H1 (cell line): ENCODE results near the gene DUSP7. TPM values are rescaled to one million over a fixed set of nuclear protein-coding genes. Genes with fewer than 3 reads are reported as not detected.

Experiments
- CTCF ChIA-PET: fragments of 300-600 bp; sonication (Branson Sonifier 250); formaldehyde crosslinking; loops from one replicate; lab custom pipeline; 2021; ENCODE audit not compliant: partially characterized antibody; lab: Charles Lee
- POLR2A ChIA-PET: fragments of 300-600 bp; sonication (Branson Sonifier 250); formaldehyde crosslinking; loops from one replicate; lab custom pipeline; 2021; ENCODE audit warnings: inconsistent platforms; ENCODE audit not compliant: partially characterized antibody; lab: Charles Lee
- DNase-seq, 2 experiments: peaks; one replicate each; pipeline versions ENCODE4 v3.0.0 to v3.0.0-alpha.2; 2010 to 2022; ENCODE audit warnings: low spot score in 2 of 2, low read depth in 1 of 2, mixed read lengths in 1 of 2
- FAIRE-seq: peaks from 2 replicates; lab custom pipeline; 2011; peaks lifted over from hg19 to GRCh38; lab: Jason Lieb, UNC
- H2AFZ ChIP-seq: 2 replicates; pipeline ENCODE4 v1.8.1; 2012; ENCODE audit warnings: low read length, inconsistent platforms
- H2AK5ac ChIP-seq: 2 replicates; pipeline ENCODE4 v1.6.1; 2013; ENCODE audit warnings: low read depth, low read length
- H2BK120ac ChIP-seq: replicated peaks from 2 replicates; pipeline ENCODE3; 2013; ENCODE audit warnings: low read depth, low read length, inconsistent platforms
- H2BK12ac ChIP-seq: 2 replicates; pipeline ENCODE4 v1.6.1; 2013; ENCODE audit warnings: low read depth, low read length
- H2BK15ac ChIP-seq: 2 replicates; pipeline ENCODE4 v1.6.1; 2013; ENCODE audit warnings: low read length
- H2BK20ac ChIP-seq: 2 replicates; pipeline ENCODE4 v1.6.1; 2013; ENCODE audit warnings: low read length
- H2BK5ac ChIP-seq: 2 replicates; pipeline ENCODE4 v1.6.1; 2013; ENCODE audit warnings: low read depth, low read length
- H3K14ac ChIP-seq: 2 replicates; pipeline ENCODE4 v1.6.1; 2013; ENCODE audit warnings: inconsistent platforms; ENCODE audit not compliant: insufficient read length
- H3K18ac ChIP-seq: 2 replicates; pipeline ENCODE4 v1.6.1; 2013; ENCODE audit warnings: low read length; ENCODE audit errors: extremely low read depth
- H3K23ac ChIP-seq: 2 replicates; pipeline ENCODE4 v1.6.1; 2013; ENCODE audit warnings: inconsistent platforms; ENCODE audit not compliant: insufficient read length
- H3K23me2 ChIP-seq: 2 replicates; pipeline ENCODE4 v1.6.1; 2013; ENCODE audit warnings: low read depth, low read length
- H3K27ac ChIP-seq: 2 replicates; pipeline ENCODE4 v1.6.1; 2011; ENCODE audit warnings: low read depth, low read length, inconsistent platforms
- H3K27me3 ChIP-seq, 4 experiments: replicated peaks in 1 of 4; 1 replicate in 1 of 4; 2 replicates in 3 of 4; pipeline versions ENCODE4 v1.6.1 to v1.8.1; 2011 to 2013; ENCODE audit warnings: low read length in 3 of 4, mild to moderate bottlenecking in 3 of 4, inconsistent platforms in 2 of 4, mixed read lengths in 2 of 4, moderate library complexity in 1 of 4; ENCODE audit not compliant: control insufficient read depth in 3 of 4, insufficient read depth in 3 of 4; ENCODE audit errors: extremely low read depth in 1 of 4
- H3K36me3 ChIP-seq, 4 experiments: 2 replicates each; pipeline versions ENCODE4 v1.6.1 to v1.8.1; 2011 to 2013; ENCODE audit warnings: mild to moderate bottlenecking in 4 of 4, low read length in 3 of 4, moderate library complexity in 2 of 4, control low read depth in 1 of 4, inconsistent platforms in 1 of 4; ENCODE audit not compliant: insufficient read depth in 4 of 4, control insufficient read depth in 2 of 4
- H3K4ac ChIP-seq: replicated peaks from 2 replicates; pipeline ENCODE3; 2013; ENCODE audit warnings: low read length, low read depth, mixed read lengths, inconsistent platforms; ENCODE audit not compliant: insufficient read length
- H3K4me1 ChIP-seq, 4 experiments: replicated peaks in 1 of 4; 1 replicate in 1 of 4; 2 replicates in 3 of 4; pipeline versions ENCODE4 v1.6.1 to v1.8.1; 2011 to 2013; ENCODE audit warnings: low read length in 3 of 4, inconsistent platforms in 2 of 4, mixed read lengths in 1 of 4; ENCODE audit not compliant: insufficient read depth in 4 of 4, control insufficient read depth in 3 of 4
- H3K4me2 ChIP-seq, 2 experiments: 2 replicates each; pipeline versions ENCODE4 v1.6.1 to v1.8.1; 2011 to 2013; ENCODE audit warnings: low read depth in 2 of 2, low read length in 2 of 2, control low read depth in 1 of 2, inconsistent platforms in 1 of 2, mild to moderate bottlenecking in 1 of 2; ENCODE audit not compliant: insufficient read depth in 1 of 2
- H3K4me3 ChIP-seq, 4 experiments: fragments of 200-600, 300-600 bp in 1 of 4; sonication (generic), shearing (Covaris generic), sonication (Bioruptor Twin) in 1 of 4; 2 replicates each; pipeline versions ENCODE4 v1.5.1 to v1.8.1; 2011 to 2016; ENCODE audit warnings: low read length in 4 of 4, low read depth in 3 of 4, control low read depth in 2 of 4, inconsistent platforms in 2 of 4, mild to moderate bottlenecking in 2 of 4, mixed read lengths in 1 of 4, moderate library complexity in 1 of 4; ENCODE audit not compliant: insufficient read depth in 2 of 4; ENCODE audit errors: extremely low read depth in 1 of 4
- H3K56ac ChIP-seq: replicated peaks from 2 replicates; pipeline ENCODE3; 2013; ENCODE audit warnings: low read depth, mild to moderate bottlenecking, mixed read lengths, low read length, inconsistent platforms; ENCODE audit not compliant: insufficient read length
- H3K79me1 ChIP-seq: 2 replicates; pipeline ENCODE4 v1.6.1; 2013; ENCODE audit warnings: low read depth, low read length, control low read depth
- H3K79me2 ChIP-seq, 2 experiments: 2 replicates each; pipeline versions ENCODE4 v1.6.1 to v1.8.1; 2012 to 2013; ENCODE audit warnings: low read length in 2 of 2, mild to moderate bottlenecking in 2 of 2, inconsistent platforms in 1 of 2; ENCODE audit not compliant: insufficient read depth in 2 of 2, control insufficient read depth in 1 of 2
- H3K9ac ChIP-seq, 4 experiments: replicated peaks in 1 of 4; 1 replicate in 1 of 4; 2 replicates in 3 of 4; pipeline versions ENCODE4 v1.6.1 to v1.8.1; 2011 to 2013; ENCODE audit warnings: low read depth in 3 of 4, low read length in 3 of 4, control low read depth in 2 of 4, mild to moderate bottlenecking in 2 of 4, moderate library complexity in 2 of 4, inconsistent platforms in 1 of 4; ENCODE audit errors: extremely low read depth in 1 of 4
- H3K9me3 ChIP-seq, 2 experiments: 2 replicates each; pipeline versions ENCODE4 v1.6.1 to v1.8.1; 2012 to 2013; ENCODE audit warnings: mild to moderate bottlenecking in 2 of 2, moderate library complexity in 2 of 2, control low read depth in 1 of 2, inconsistent platforms in 1 of 2, low read depth in 1 of 2, low read length in 1 of 2, mixed read lengths in 1 of 2; ENCODE audit not compliant: insufficient read depth in 2 of 2
- H4K20me1 ChIP-seq, 2 experiments: replicated peaks in 1 of 2; 2 replicates each; pipeline versions ENCODE3 to v1.8.1; 2011 to 2013; ENCODE audit warnings: inconsistent platforms in 2 of 2, low read length in 2 of 2, mild to moderate bottlenecking in 1 of 2; ENCODE audit not compliant: insufficient read depth in 2 of 2, control insufficient read depth in 1 of 2
- H4K5ac ChIP-seq: 2 replicates; pipeline ENCODE4 v1.6.1; 2013; ENCODE audit warnings: low read length, low read depth, mixed read lengths, inconsistent platforms; ENCODE audit not compliant: insufficient read length
- H4K8ac ChIP-seq: 2 replicates; pipeline ENCODE4 v1.8.0; 2013; ENCODE audit warnings: mild to moderate bottlenecking, moderate library complexity, low read length, inconsistent platforms; ENCODE audit not compliant: insufficient read depth; ENCODE audit errors: extremely low read depth
- H4K91ac ChIP-seq: replicated peaks from 2 replicates; pipeline ENCODE3; 2013; ENCODE audit warnings: low read length, mixed read lengths, inconsistent platforms; ENCODE audit not compliant: insufficient read length
- BACH1 ChIP-seq: IDR thresholded peaks from 2 replicates; pipeline ENCODE4 v1.6.1; 2012; ENCODE audit warnings: low read length, improper control_type of control experiment
- CEBPB ChIP-seq: IDR thresholded peaks from 2 replicates; pipeline ENCODE4 v1.6.1; 2012; ENCODE audit warnings: low read depth, low read length
- EGR1 ChIP-seq: IDR thresholded peaks from 2 replicates; pipeline ENCODE4 v1.6.1; 2011; ENCODE audit warnings: low read depth, low read length, borderline replicate concordance
- EP300 ChIP-seq, 2 experiments: IDR thresholded peaks; 1 replicate in 1 of 2; 2 replicates in 1 of 2; pipeline ENCODE4 v1.6.1; 2011 to 2012; ENCODE audit warnings: low read depth in 2 of 2, low read length in 2 of 2, mild to moderate bottlenecking in 2 of 2, borderline replicate concordance in 1 of 2, inconsistent platforms in 1 of 2, moderate library complexity in 1 of 2
- POLR2A ChIP-seq, 2 experiments: IDR thresholded peaks; 1 replicate in 1 of 2; 2 replicates in 1 of 2; pipeline ENCODE4 v1.6.1; 2011; ENCODE audit warnings: low read depth in 2 of 2, low read length in 2 of 2, mild to moderate bottlenecking in 2 of 2; ENCODE audit errors: control extremely low read depth in 1 of 2
- SP2 ChIP-seq: IDR thresholded peaks from 2 replicates; pipeline ENCODE4 v1.6.1; 2012; ENCODE audit warnings: mild to moderate bottlenecking, low read length, inconsistent platforms
- SP4 ChIP-seq: IDR thresholded peaks from 2 replicates; pipeline ENCODE4 v1.6.1; 2012; ENCODE audit warnings: low read length, inconsistent platforms
- SUZ12 ChIP-seq: fragments of 200-600 bp; sonication (generic); IDR thresholded peaks from 2 replicates; pipeline ENCODE4 v1.6.1; 2012; ENCODE audit warnings: mild to moderate bottlenecking, inconsistent platforms, low read length, moderate library complexity, mixed read lengths
- WGBS, 2 experiments: shearing (Covaris generic) in 1 of 2; methylation state at CpG; one replicate each; pipeline versions ENCODE4 v1.1.6 to v1.1.7; 2013 to 2015; ENCODE audit warnings: low lambda C conversion rate in 2 of 2, mixed read lengths in 2 of 2, inconsistent platforms in 1 of 2, low coverage in 1 of 2, missing lambda C conversion rate in 1 of 2; ENCODE audit not compliant: insufficient replicate concordance in 2 of 2, insufficient coverage in 1 of 2, insufficient read length in 1 of 2; ENCODE audit errors: extremely low coverage in 1 of 2, missing lambda C conversion rate in 1 of 2; 5-methylcytosine and 5-hydroxymethylcytosine counted together
- polyA plus RNA-seq, 7 experiments: library from polyadenylated mRNA; depleted of rRNA in 3 of 7; stranded (reverse) in 5 of 7; unstranded in 2 of 7; fragments of >200 nt in 5 of 7; fragments of 200-250 nt in 2 of 7; gene quantifications; 1 replicate in 5 of 7; 2 replicates in 1 of 7; 4 replicates in 1 of 7; pipeline versions ENCODE4 v1.2.1 to v1.2.3, GENCODE V29; 2011 to 2013; ENCODE audit warnings: missing spikeins in 2 of 7, mixed read lengths in 2 of 7
- total RNA-seq: library from RNA; stranded (reverse); fragmentation: NEBNext Ultra II Directional; extraction: Animal tissue kit (Norgen Biotek cat#: 25700); gene quantifications from 2 replicates; pipeline ENCODE4 v1.2.1, GENCODE V29; 2021

Gene DUSP7
- total and polyA plus RNA-seq, 2 of the 8 experiments (the other 6 are each of a cell fraction or from before 2014, with no cell fraction given) = 19.4 to 24.9 TPM

DNA sequence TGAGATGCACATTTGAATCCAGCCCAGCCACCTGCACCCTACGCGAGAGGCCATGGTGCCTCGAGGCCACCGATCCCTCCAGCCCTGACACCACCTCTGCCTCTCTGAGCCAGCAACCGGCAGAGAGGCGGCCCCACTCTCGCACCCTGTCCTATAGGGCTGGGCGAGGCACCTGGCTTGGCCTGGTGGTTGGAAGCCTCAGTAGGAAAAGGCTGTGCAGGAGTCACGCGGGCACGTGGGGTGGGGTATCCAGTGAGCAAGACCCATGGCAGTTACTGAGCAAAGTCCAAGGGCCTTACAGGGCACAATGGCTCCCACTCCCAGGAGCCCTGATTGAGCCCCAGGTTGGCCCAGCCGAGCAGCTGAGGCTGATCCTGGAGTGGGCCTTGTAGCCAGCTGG, 12.4 kb upstream of the DUSP7 start:
- no peak overlapping the region for H4K91ac ChIP-seq
- DNase-seq (no peak), FAIRE-seq (no peak)
- no peak overlapping the region for H2BK15ac ChIP-seq
- POLR2A ChIA-PET = interaction anchor here (2.1 kb wide), 1 partner anchor 11 kb away, joined by 7 read pairs; no protein-coding TSS in a partner anchor
- H3K4ac ChIP-seq = no peak overlapping the region
- H3K27ac ChIP-seq = no peak overlapping the region
- no peaks in the 10 kb centered on the region; a peak in 3 of 7 replicates for H3K4me1 ChIP-seq
- H3K36me3 ChIP-seq = no peaks in the 10 kb centered on the region; a peak in 1 of 8 replicates
- peak overlapping the region; percentile 75 for H4K8ac ChIP-seq
- no peak overlapping the region for H3K4me3 ChIP-seq
- H3K9me3 ChIP-seq = no peaks in the 10 kb centered on the region
- no peak overlapping the region for H3K56ac ChIP-seq
- no peak overlapping the region for H3K18ac ChIP-seq
- 89% methylated on average over 9 of the region's 12 CpGs; no CpG with 5 or more reads in 1 of the 2 experiments for WGBS, 2 experiments
- no peak overlapping the region for H3K9ac ChIP-seq
- H3K79me2 ChIP-seq = no peaks in the 10 kb centered on the region
- no peaks in the 10 kb centered on the region; a peak in 1 of 7 replicates for H3K27me3 ChIP-seq
- no peak overlapping the region for H3K4me2 ChIP-seq
- H2BK120ac ChIP-seq = no peak overlapping the region
- no peak overlapping the region for H2BK20ac ChIP-seq
- H4K5ac ChIP-seq = no peak overlapping the region
- CTCF ChIA-PET = interaction anchor here (1.0 to 2.6 kb wide), 3 partner anchors 12 to 15 kb away, joined by 3 to 15 read pairs (median 3); partner anchors contain the start of gene DUSP7
- no peak overlapping the region for H3K23ac ChIP-seq
- no peaks in the 10 kb centered on the region for H3K23me2 ChIP-seq
- no peak overlapping the region for H2AK5ac ChIP-seq
- H3K79me1 ChIP-seq = no peaks in the 10 kb centered on the region; the same call in 1 of the 2 replicates
- no peak overlapping the region for H2BK12ac ChIP-seq
- no peak overlapping the region for H3K14ac ChIP-seq
- no peaks in the 10 kb centered on the region for H4K20me1 ChIP-seq
- no peak overlapping the region for H2AFZ ChIP-seq
- H2BK5ac ChIP-seq = no peak overlapping the region
- TF ChIP-seq POLR2A (IDR thresholded peaks at IDR 0.05; ENCODE audit: control extremely low read depth in 1 of 2, low read depth in 2 of 2, low read length in 2 of 2) (no peak), SP4 (no peak), CEBPB (no peak), SUZ12 (no peak), SP2 (no peak), EP300 (IDR thresholded peaks at IDR 0.05; ENCODE audit: borderline replicate concordance in 1 of 2, low read depth in 2 of 2, low read length in 2 of 2) (no peak), EGR1 (no peak), BACH1 (no peak)
